HL-60 (cell line): ENCODE data around the gene ELOVL6.

Source experiments
- POLR2AphosphoS5 ChIP-seq: IDR thresholded peaks from 2 replicates; pipeline ENCODE4 v1.6.1; 2012; ENCODE audit warnings: low read depth
- REST ChIP-seq: IDR thresholded peaks from 2 replicates; pipeline ENCODE4 v1.6.1; 2012; ENCODE audit warnings: low read depth; ENCODE audit not compliant: insufficient replicate concordance

DNA sequence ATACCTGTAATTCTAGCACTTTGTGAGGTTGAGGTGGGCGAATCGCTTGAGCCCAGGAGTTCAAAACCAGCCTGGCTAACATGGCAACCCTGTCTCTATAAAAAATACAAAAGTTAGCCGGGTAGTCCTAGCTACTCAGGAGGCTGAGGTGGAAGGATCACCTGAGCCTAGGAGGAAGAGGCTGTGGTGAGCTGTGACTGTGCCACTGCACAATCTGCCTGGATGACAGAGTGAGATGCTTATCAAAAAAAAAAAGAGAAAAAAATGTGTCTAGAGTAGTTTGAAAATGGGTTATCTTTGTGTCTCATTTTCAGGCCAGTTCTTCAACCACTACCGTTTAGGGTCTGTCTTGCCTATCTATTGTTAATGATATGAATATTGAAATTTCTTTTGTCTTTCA is 187.6 kb downstream of the ELOVL6 start:
- TF ChIP-seq REST, result no peak
- no peak for TF ChIP-seq POLR2AphosphoS5
